Heart left ventricle (tissue), 13 donors: ENCODE measurements around the gene TLE1.

Source experiments
- POLR2A ChIP-seq, 2 donors: fragments of 450-650 bp; IDR thresholded peaks; one replicate each; pipeline ENCODE4 v1.6.1; 2017; ENCODE audit warnings: antibody characterized with exemption in 2 of 2, mild to moderate bottlenecking in 2 of 2, moderate library complexity in 2 of 2
- TF ChIP-seq, protein P1 (sequence below), 12 donors: fragments of 200-600 bp; sonication (generic) in 4 of 12; IDR thresholded peaks; one replicate each; pipeline versions ENCODE4 v1.5.0 to v1.8.0; 2018 to 2022; ENCODE audit warnings: antibody characterized with exemption in 12 of 12, mild to moderate bottlenecking in 5 of 12
- donor health status: ischemic (EF 13 %, LVEDD 7.1; RV severe dilation, severe dysfunction).
- donor health status: DM: no; HTN: yes; CAD: no.
- donor health status: DM: no; HTN: no; CAD: no.
- donor health status: ischemic (EF 25% LVEDD 6.9; RV normal size, moderate dysfunction).
- donor health status: ischemic (EF 25% LVEDD 5.7; RV mildly dilated, moderate dysfunction).
- donor health status: ischemic (EF 35%, LVEDD 5.7; RV mildly dilated, moderate dysfunction).
- donor health status: nonischemic (EF 11% LVEDD 7.7; RV severe dilation, severe dysfunction).
- donor health status: DM: yes; HTN: yes; CAD: no.
- donor health status: PGD.
- donor health status: ischemic (EF 29% LVEDD 5.4; RV normal size, mild dysfunction).
- donor health status: nonischemic (EF 23%, LVEDD 6.1; RV moderate dilation, normal function).

DNA sequence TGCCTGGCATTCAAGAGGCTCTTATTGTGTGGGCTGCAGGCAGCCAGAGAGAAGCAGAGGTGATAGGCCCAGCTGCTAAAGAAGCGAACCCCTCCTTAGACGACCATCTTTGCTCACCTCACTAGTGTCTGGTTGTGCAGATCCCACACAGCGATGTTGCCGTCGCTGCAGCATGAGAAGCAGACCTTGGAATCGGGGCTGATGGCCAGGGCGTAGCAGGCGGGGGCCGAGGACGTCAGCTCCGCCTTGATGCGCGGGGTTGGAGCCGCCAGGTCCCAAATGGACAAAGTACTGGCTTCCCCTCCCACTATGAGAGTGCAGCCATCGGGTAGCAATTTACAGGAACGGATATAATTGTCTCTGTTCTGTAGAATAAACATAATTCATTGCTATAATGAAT is 98.7 kb downstream of the TLE1 start:
- TF ChIP-seq, protein P1, sequence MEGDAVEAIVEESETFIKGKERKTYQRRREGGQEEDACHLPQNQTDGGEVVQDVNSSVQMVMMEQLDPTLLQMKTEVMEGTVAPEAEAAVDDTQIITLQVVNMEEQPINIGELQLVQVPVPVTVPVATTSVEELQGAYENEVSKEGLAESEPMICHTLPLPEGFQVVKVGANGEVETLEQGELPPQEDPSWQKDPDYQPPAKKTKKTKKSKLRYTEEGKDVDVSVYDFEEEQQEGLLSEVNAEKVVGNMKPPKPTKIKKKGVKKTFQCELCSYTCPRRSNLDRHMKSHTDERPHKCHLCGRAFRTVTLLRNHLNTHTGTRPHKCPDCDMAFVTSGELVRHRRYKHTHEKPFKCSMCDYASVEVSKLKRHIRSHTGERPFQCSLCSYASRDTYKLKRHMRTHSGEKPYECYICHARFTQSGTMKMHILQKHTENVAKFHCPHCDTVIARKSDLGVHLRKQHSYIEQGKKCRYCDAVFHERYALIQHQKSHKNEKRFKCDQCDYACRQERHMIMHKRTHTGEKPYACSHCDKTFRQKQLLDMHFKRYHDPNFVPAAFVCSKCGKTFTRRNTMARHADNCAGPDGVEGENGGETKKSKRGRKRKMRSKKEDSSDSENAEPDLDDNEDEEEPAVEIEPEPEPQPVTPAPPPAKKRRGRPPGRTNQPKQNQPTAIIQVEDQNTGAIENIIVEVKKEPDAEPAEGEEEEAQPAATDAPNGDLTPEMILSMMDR (IDR thresholded peaks at IDR 0.05): no peak
- TF ChIP-seq POLR2A (IDR thresholded peaks at IDR 0.05): no peak
